CD4-positive, alpha-beta memory T cell (primary cell): ENCODE results near the gene KCNJ15. TPM values are rescaled to one million over a fixed set of nuclear protein-coding genes. Genes with fewer than 3 reads are reported as not detected.

Source experiments
- CTCF ChIA-PET: fragments of 350-600 bp; sonication (Branson Sonifier 250); formaldehyde crosslinking; loops from one replicate; lab custom pipeline; 2021; ENCODE audit warnings: inconsistent platforms; ENCODE audit not compliant: partially characterized antibody; lab: Charles Lee
- POLR2A ChIA-PET: fragments of 350-600 bp; sonication (Branson Sonifier 250); formaldehyde crosslinking; loops from one replicate; lab custom pipeline; 2021; ENCODE audit not compliant: partially characterized antibody; lab: Charles Lee
- DNase-seq, 5 donors: peaks; one replicate each; pipeline versions ENCODE4 v3.0.0 to v3.0.0-alpha.2; 2020 to 2022; ENCODE audit warnings: mixed read lengths in 1 of 5
- H3K27ac ChIP-seq: one replicate; pipeline ENCODE4 v1.7.0; 2013; ENCODE audit warnings: low read depth, low read length
- H3K27me3 ChIP-seq: 2 replicates; pipeline ENCODE4 v1.7.0; 2013; ENCODE audit warnings: mild to moderate bottlenecking, low read length, moderate library complexity; ENCODE audit not compliant: insufficient read depth
- H3K36me3 ChIP-seq: 2 replicates; pipeline ENCODE4 v1.7.0; 2013; ENCODE audit warnings: mild to moderate bottlenecking, low read length, moderate library complexity; ENCODE audit not compliant: insufficient read depth
- H3K4me1 ChIP-seq: 2 replicates; pipeline ENCODE4 v1.7.0; 2013; ENCODE audit warnings: mild to moderate bottlenecking, low read length, moderate library complexity; ENCODE audit not compliant: insufficient read depth
- H3K4me3 ChIP-seq, 2 donors: one replicate each; pipeline ENCODE4 v1.7.0; 2013; ENCODE audit warnings: low read length in 2 of 2, mild to moderate bottlenecking in 1 of 2
- H3K9me3 ChIP-seq, 2 donors: one replicate each; pipeline ENCODE4 v1.7.0; 2013; ENCODE audit warnings: low read length in 2 of 2, control low read depth in 1 of 2; ENCODE audit not compliant: control insufficient read depth in 1 of 2
- H3K27ac Mint-ChIP-seq, 7 donors: one replicate each; pipeline ENCODE4 v1.8.0; 2020 to 2021; ENCODE audit warnings: mixed read lengths in 7 of 7, mild to moderate bottlenecking in 6 of 7, inconsistent platforms in 3 of 7, moderate library complexity in 3 of 7
- H3K27me3 Mint-ChIP-seq, 2 donors: one replicate each; pipeline ENCODE4 v1.8.0; 2020 to 2021; ENCODE audit warnings: mixed read lengths in 2 of 2
- H3K36me3 Mint-ChIP-seq, 2 donors: one replicate each; pipeline ENCODE4 v1.8.0; 2020 to 2021; ENCODE audit warnings: mixed read lengths in 2 of 2, inconsistent platforms in 1 of 2, mild to moderate bottlenecking in 1 of 2
- H3K4me1 Mint-ChIP-seq, 4 donors: one replicate each; pipeline ENCODE4 v1.8.0; 2020 to 2021; ENCODE audit warnings: mixed read lengths in 4 of 4, mild to moderate bottlenecking in 1 of 4
- H3K4me3 Mint-ChIP-seq, 8 donors: one replicate each; pipeline ENCODE4 v1.8.0; 2020 to 2021; ENCODE audit warnings: mixed read lengths in 8 of 8, mild to moderate bottlenecking in 7 of 8, moderate library complexity in 6 of 8, inconsistent platforms in 3 of 8
- H3K9me3 Mint-ChIP-seq, 8 donors: one replicate each; pipeline ENCODE4 v1.8.0; 2020 to 2021; ENCODE audit warnings: mixed read lengths in 8 of 8, mild to moderate bottlenecking in 5 of 8, inconsistent platforms in 3 of 8, moderate library complexity in 1 of 8
- intact Hi-C: fragments of 100-400 bp; cut with micrococcal nuclease; formaldehyde crosslinking; loops from one replicate; pipeline ENCODE4 v1.15.1; 2023
- polyA plus RNA-seq, 2 donors: library from polyadenylated mRNA; unstranded; fragments of 300-500 nt; fragmentation: Illumina TruSeq; gene quantifications; one replicate each; pipeline ENCODE4 v1.2.3, GENCODE V29; 2021
- total RNA-seq, 2 experiments: library from RNA; stranded (reverse); gene quantifications; one replicate each; pipeline ENCODE4 v1.2.3, GENCODE V29; 2021

KCNJ15 gene
- total and polyA plus RNA-seq, 4 experiments from 2014 or later = 0.17 to 1.1 (median 0.51) TPM

- H3K4me3 ChIP-seq = no peak overlapping the region
Measured at GRCh38 chr21:38268864-38269575, 12.2 kb downstream of the KCNJ15 start.

GRCh38 chr21:38269576-38269936, 12.8 kb downstream of the KCNJ15 start:
- Histone ChIP-seq H3K4me3 (no peak overlapping the region), H3K27me3 (no peaks in the 10 kb centered on the region), H3K4me1 (no peaks in the 10 kb centered on the region), H3K27ac (no peak overlapping the region), H3K36me3 (no peaks in the 10 kb centered on the region), H3K9me3 (no peaks in the 10 kb centered on the region)
- Mint-ChIP-seq H3K4me3 (no peak overlapping the region), H3K27me3 (peaks cover 0 to 4% of the 10 kb centered on the region in 2 donors), H3K36me3 (no peaks in the 10 kb centered on the region), H3K9me3 (peaks cover 0 to 2% (median 0%) of the 10 kb centered on the region in 8 donors), H3K4me1 (peaks cover 0 to 6% (median 0%) of the 10 kb centered on the region in 4 donors), H3K27ac (peak overlapping the region in 1 of 7 donors; percentile 16)
- CTCF ChIA-PET = no interaction called here
- no peak for DNase-seq
- intact Hi-C loops = no loop called here
- POLR2A ChIA-PET = no interaction called here

More at GRCh38 chr21:38268864-38269575, 12.2 kb downstream of the KCNJ15 start:
- H3K36me3 ChIP-seq = no peaks in the 10 kb centered on the region
- no peak overlapping the region for H3K27ac ChIP-seq
- ChIA-PET POLR2A (no interaction called here), CTCF (no interaction called here)
- no peaks in the 10 kb centered on the region for H3K27me3 ChIP-seq
- DNase-seq = no peak
- H3K9me3 ChIP-seq = no peaks in the 10 kb centered on the region
- Mint-ChIP-seq H3K4me1 (peaks cover 0 to 6% (median 0%) of the 10 kb centered on the region in 4 donors), H3K27ac (peak overlapping the region in 1 of 7 donors; percentile 16), H3K27me3 (peaks cover 0 to 4% of the 10 kb centered on the region in 2 donors), H3K36me3 (no peaks in the 10 kb centered on the region), H3K9me3 (peaks cover 0 to 2% (median 0%) of the 10 kb centered on the region in 8 donors), H3K4me3 (no peak overlapping the region)
- intact Hi-C loops = no loop called here
- H3K4me1 ChIP-seq = no peaks in the 10 kb centered on the region

DNA sequence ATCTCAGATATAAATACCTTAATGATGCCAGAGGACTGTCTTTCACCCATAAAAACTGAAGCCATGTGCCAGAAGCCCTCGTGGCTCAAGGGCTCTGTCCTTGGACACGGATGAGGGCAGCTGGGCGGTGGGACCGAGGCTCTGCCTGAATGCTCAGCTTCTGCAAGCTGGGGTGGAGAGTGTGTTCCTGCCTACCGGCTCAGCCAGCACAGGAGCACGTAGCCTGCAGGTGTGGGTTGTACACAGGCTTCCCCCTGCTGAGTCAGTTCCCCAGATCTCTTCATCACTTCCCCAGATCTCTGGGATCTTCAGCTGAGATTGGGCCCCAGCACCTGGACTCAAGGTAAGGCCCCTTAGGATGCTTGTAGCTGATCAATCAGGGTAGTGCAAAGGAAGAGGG, 15.4 kb downstream of the KCNJ15 start:
- Mint-ChIP-seq H3K4me1 (peaks cover 0 to 6% (median 0%) of the 10 kb centered on the region in 4 donors), H3K36me3 (no peaks in the 10 kb centered on the region), H3K9me3 (peaks cover 0 to under 1% (median 0%) of the 10 kb centered on the region in 8 donors), H3K4me3 (no peak overlapping the region), H3K27me3 (peaks cover 0 to 1% of the 10 kb centered on the region in 2 donors), H3K27ac (no peak overlapping the region)
- H3K4me3 ChIP-seq = no peak overlapping the region
- no peaks in the 10 kb centered on the region for H3K4me1 ChIP-seq
- no peak overlapping the region for H3K27ac ChIP-seq
- intact Hi-C loops = no loop called here
- H3K27me3 ChIP-seq = no peaks in the 10 kb centered on the region
- no peak for DNase-seq
- POLR2A ChIA-PET = no interaction called here
- no peaks in the 10 kb centered on the region for H3K9me3 ChIP-seq
- H3K36me3 ChIP-seq = no peaks in the 10 kb centered on the region
- CTCF ChIA-PET = interaction anchor here (0.9 kb wide), 1 partner anchor 54 kb away, joined by 3 read pairs; no protein-coding TSS in a partner anchor

GRCh38 chr21:38273745-38274542, 17.2 kb downstream of the KCNJ15 start:
- Mint-ChIP-seq H3K27me3 (peaks cover 0 to 1% of the 10 kb centered on the region in 2 donors), H3K36me3 (no peaks in the 10 kb centered on the region), H3K27ac (no peak overlapping the region), H3K4me3 (no peak overlapping the region), H3K9me3 (no peaks in the 10 kb centered on the region), H3K4me1 (peaks cover 0 to 4% (median 0%) of the 10 kb centered on the region in 4 donors)
- Histone ChIP-seq H3K9me3 (no peaks in the 10 kb centered on the region), H3K27me3 (no peaks in the 10 kb centered on the region), H3K4me3 (no peak overlapping the region), H3K4me1 (no peaks in the 10 kb centered on the region), H3K27ac (no peak overlapping the region), H3K36me3 (no peaks in the 10 kb centered on the region)
- CTCF ChIA-PET = interaction anchor here (0.8 to 1.2 kb wide), 2 partner anchors 55 to 57 kb away, joined by 3 to 4 read pairs; no protein-coding TSS in a partner anchor
- no peak for DNase-seq
- POLR2A ChIA-PET = no interaction called here
- intact Hi-C loops = no loop called here

- Histone ChIP-seq H3K4me1 (no peaks in the 10 kb centered on the region), H3K36me3 (no peaks in the 10 kb centered on the region), H3K27ac (no peak overlapping the region), H3K27me3 (no peaks in the 10 kb centered on the region), H3K4me3 (no peak overlapping the region), H3K9me3 (no peaks in the 10 kb centered on the region)
- Mint-ChIP-seq H3K9me3 (peaks cover 0 to 2% (median 0%) of the 10 kb centered on the region in 8 donors), H3K27ac (no peak overlapping the region), H3K4me3 (no peak overlapping the region), H3K36me3 (no peaks in the 10 kb centered on the region), H3K4me1 (no peaks in the 10 kb centered on the region), H3K27me3 (peaks cover 0 to 1% of the 10 kb centered on the region in 2 donors)
- ChIA-PET POLR2A (no interaction called here), CTCF (no interaction called here)
- intact Hi-C loops = no loop called here
- no peak for DNase-seq
Measured at GRCh38 chr21:38277501-38278131, 20.8 kb downstream of the KCNJ15 start.

GRCh38 chr21:38280454-38280853, 23.7 kb downstream of the KCNJ15 start:
- Histone ChIP-seq H3K36me3 (no peaks in the 10 kb centered on the region), H3K4me3 (no peak overlapping the region), H3K27ac (no peak overlapping the region), H3K9me3 (no peaks in the 10 kb centered on the region), H3K4me1 (no peaks in the 10 kb centered on the region), H3K27me3 (no peaks in the 10 kb centered on the region)
- H3K27ac Mint-ChIP-seq = no peak overlapping the region
- intact Hi-C loops = no loop called here
- no peak for DNase-seq
- H3K9me3 Mint-ChIP-seq = peaks cover 0 to 2% (median 0%) of the 10 kb centered on the region in 8 donors
- H3K4me1 Mint-ChIP-seq = no peaks in the 10 kb centered on the region
- CTCF ChIA-PET = no interaction called here
- POLR2A ChIA-PET = no interaction called here
- H3K4me3 Mint-ChIP-seq = no peak overlapping the region
- H3K27me3 Mint-ChIP-seq = peaks cover 1% of the 10 kb centered on the region in 2 donors
- no peaks in the 10 kb centered on the region for H3K36me3 Mint-ChIP-seq

DNA sequence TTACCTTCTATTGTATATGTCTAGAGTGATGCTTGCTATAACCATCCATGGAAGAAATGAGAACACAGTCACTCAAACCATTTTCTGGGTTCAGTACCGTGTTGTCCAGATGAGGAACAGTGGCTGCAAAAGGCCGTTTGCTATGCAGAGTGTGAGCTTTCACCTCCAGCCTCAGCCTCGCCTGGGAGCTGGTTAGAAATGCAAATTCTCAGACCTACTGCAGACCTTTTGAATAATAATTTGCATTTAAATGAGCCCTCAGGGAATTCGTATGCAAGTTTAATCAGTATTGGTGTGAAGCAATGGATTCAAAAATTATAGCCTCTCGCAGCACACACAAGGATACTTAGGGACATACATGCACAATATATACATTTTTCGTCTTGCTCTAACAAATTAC, 24.1 kb downstream of the KCNJ15 start:
- CTCF ChIA-PET = interaction anchor here (1.9 kb wide), 1 partner anchor 10 kb away, joined by 3 read pairs; no protein-coding TSS in a partner anchor
- Mint-ChIP-seq H3K9me3 (peaks cover 0 to 2% (median 0%) of the 10 kb centered on the region in 8 donors), H3K27me3 (peaks cover 1% of the 10 kb centered on the region in 2 donors), H3K36me3 (no peaks in the 10 kb centered on the region), H3K4me3 (no peak overlapping the region), H3K27ac (no peak overlapping the region), H3K4me1 (no peaks in the 10 kb centered on the region)
- no peaks in the 10 kb centered on the region for H3K27me3 ChIP-seq
- POLR2A ChIA-PET = no interaction called here
- intact Hi-C loops = no loop called here
- H3K36me3 ChIP-seq = no peaks in the 10 kb centered on the region
- no peak overlapping the region for H3K27ac ChIP-seq
- DNase-seq = no peak
- no peaks in the 10 kb centered on the region for H3K9me3 ChIP-seq
- no peak overlapping the region for H3K4me3 ChIP-seq
- H3K4me1 ChIP-seq = no peaks in the 10 kb centered on the region
